GM23338 (cell line): ENCODE measurements around the gene CBX6. TPM values are rescaled to one million over a fixed set of nuclear protein-coding genes. Genes with fewer than 3 reads are reported as not detected.
A peak's percentile ranks its signal among the peaks of the same experiment; 100 is the strongest.
"Not testable (repeated sequence)": the region's sequence is repeated elsewhere in the genome, so short reads cannot be mapped to it uniquely, and the experiment has no call there.

Source experiments
- ATAC-seq: fragments of 200-7000 bp; cut with Tn5 transposase; 3 replicates; pipeline ENCODE4 v1.9.1; 2020
- DNase-seq: peaks from one replicate; pipeline ENCODE4 v3.0.0-alpha.2; 2015; ENCODE audit warnings: low spot score
- H2AFZ ChIP-seq: fragments of 200-600 bp; sonication (generic); 2 replicates; pipeline ENCODE4 v1.8.0; 2016; ENCODE audit warnings: antibody characterized with exemption, mild to moderate bottlenecking, moderate library complexity
- H3F3A ChIP-seq: fragments of 200-600 bp; sonication (generic); replicated peaks from 2 replicates; pipeline ENCODE4 v1.8.0; 2017; ENCODE audit warnings: antibody characterized with exemption, mixed run types, low read depth
- H3K27ac ChIP-seq: fragments of 200-600 bp; sonication (generic); 2 replicates; pipeline ENCODE4 v1.6.1; 2016; ENCODE audit warnings: low read depth
- H3K27me3 ChIP-seq: fragments of 200-600 bp; sonication (generic); 2 replicates; pipeline ENCODE4 v1.8.0; 2016; ENCODE audit warnings: mild to moderate bottlenecking, mixed run types, moderate library complexity; ENCODE audit not compliant: insufficient read depth
- H3K36me3 ChIP-seq: fragments of 200-600 bp; sonication (generic); 2 replicates; pipeline ENCODE4 v1.8.0; 2016; ENCODE audit warnings: mild to moderate bottlenecking; ENCODE audit not compliant: insufficient read depth
- H3K4me1 ChIP-seq: fragments of 200-600 bp; sonication (generic); 2 replicates; pipeline ENCODE4 v1.8.0; 2016; ENCODE audit warnings: mild to moderate bottlenecking, moderate library complexity; ENCODE audit not compliant: insufficient read depth
- H3K4me2 ChIP-seq: fragments of 200-600 bp; sonication (generic); 2 replicates; pipeline ENCODE4 v1.7.1; 2017; ENCODE audit warnings: mixed run types
- H3K4me3 ChIP-seq: fragments of 200-600 bp; sonication (generic); 2 replicates; pipeline ENCODE4 v1.6.1; 2016; ENCODE audit warnings: mixed run types
- H3K79me2 ChIP-seq: fragments of 200-600 bp; sonication (generic); replicated peaks from 2 replicates; pipeline ENCODE4 v1.8.0; 2017; ENCODE audit warnings: mild to moderate bottlenecking; ENCODE audit not compliant: insufficient read depth
- H3K9me2 ChIP-seq: fragments of 200-600 bp; sonication (generic); 2 replicates; pipeline ENCODE4 v1.8.0; 2017; ENCODE audit not compliant: insufficient read depth
- H4K20me1 ChIP-seq: fragments of 200-600 bp; sonication (generic); replicated peaks from 2 replicates; pipeline ENCODE4 v1.8.0; 2017; ENCODE audit warnings: mild to moderate bottlenecking; ENCODE audit not compliant: insufficient read depth
- H3K27ac Mint-ChIP-seq: 2 replicates; pipeline ENCODE4 v1.8.0; 2020; ENCODE audit warnings: inconsistent platforms, mild to moderate bottlenecking, moderate library complexity, mixed read lengths
- H3K27me3 Mint-ChIP-seq: 3 replicates; pipeline ENCODE4 v1.8.0; 2022; ENCODE audit warnings: low read depth, mild to moderate bottlenecking, moderate library complexity, mixed read lengths, inconsistent platforms; ENCODE audit not compliant: insufficient read depth, poor library complexity
- H3K36me3 Mint-ChIP-seq: 3 replicates; pipeline ENCODE4 v1.8.0; 2021; ENCODE audit warnings: low read depth, mild to moderate bottlenecking, inconsistent platforms, moderate library complexity, mixed read lengths
- H3K4me1 Mint-ChIP-seq: 3 replicates; pipeline ENCODE4 v1.8.0; 2020; ENCODE audit warnings: mild to moderate bottlenecking, inconsistent platforms, mixed read lengths
- H3K4me3 Mint-ChIP-seq: 3 replicates; pipeline ENCODE4 v1.8.0; 2021; ENCODE audit warnings: moderate library complexity, mild to moderate bottlenecking, inconsistent platforms, mixed read lengths
- H3K9me3 Mint-ChIP-seq: 3 replicates; pipeline ENCODE4 v1.8.0; 2020; ENCODE audit warnings: moderate library complexity, mild to moderate bottlenecking, inconsistent platforms, mixed read lengths
- CREB1 ChIP-seq: fragments of 250-450 bp; sonication (Bioruptor Pico); IDR thresholded peaks from 2 replicates; pipeline ENCODE4 v1.5.0; 2020; ENCODE audit warnings: low read depth, mild to moderate bottlenecking, moderate library complexity
- CTCF ChIP-seq, 2 experiments: fragments of 200-600 bp in 1 of 2; sonication (generic) in 1 of 2; conservative IDR thresholded peaks; 2 replicates each; pipeline versions ENCODE4 v1.5.1 to v1.6.1; 2016 to 2017; ENCODE audit warnings: antibody characterized with exemption in 2 of 2, low read depth in 2 of 2, mild to moderate bottlenecking in 2 of 2, moderate library complexity in 1 of 2
- ETS1 ChIP-seq: IDR thresholded peaks from 2 replicates; pipeline ENCODE4 v1.6.1; 2016; ENCODE audit warnings: antibody characterized with exemption
- EZH2 ChIP-seq: fragments of 200-600 bp; sonication (generic); IDR thresholded peaks from one replicate; pipeline ENCODE4 v1.8.0; 2017; ENCODE audit warnings: antibody characterized with exemption, mild to moderate bottlenecking, low read depth; ENCODE audit not compliant: unreplicated experiment
- JUNB ChIP-seq: IDR thresholded peaks from one replicate; pipeline ENCODE4 v1.6.1; 2016; ENCODE audit warnings: antibody characterized with exemption; ENCODE audit not compliant: unreplicated experiment
- ZNF114 ChIP-seq: fragments of 250-450 bp; sonication (Bioruptor Pico); IDR thresholded peaks from 2 replicates; pipeline ENCODE4 v1.5.0; 2020; ENCODE audit warnings: mild to moderate bottlenecking, moderate library complexity
- ZNF331 ChIP-seq: fragments of 250-450 bp; sonication (Bioruptor Pico); IDR thresholded peaks from 2 replicates; pipeline ENCODE4 v1.5.0; 2020; ENCODE audit warnings: low read depth, mild to moderate bottlenecking, moderate library complexity
- polyA plus RNA-seq: library from polyadenylated mRNA; unstranded; fragments of >200 nt; fragmentation: Nextera tagmentation; extraction: Ambion mirVana; gene quantifications from 2 replicates; pipeline ENCODE4 v1.2.1, GENCODE V29; 2016
- total RNA-seq: library from RNA; depleted of rRNA; stranded (reverse); fragments of >200 nt; shearing (Covaris generic); gene quantifications from 2 replicates; pipeline ENCODE4 v1.2.3, GENCODE V29; 2014

The CBX6 gene
- total and polyA plus RNA-seq, 2 experiments from 2014 or later: 18.5 to 23.0 TPM

- no peak for ATAC-seq
- Histone ChIP-seq H3K4me2 (no peak overlapping the region), H3K27me3 (no peaks in the 10 kb centered on the region), H4K20me1 (no peaks in the 10 kb centered on the region), H3K4me1 (no peaks in the 10 kb centered on the region), H3K27ac (no peak overlapping the region), H3K4me3 (no peak overlapping the region), H2AFZ (no peak overlapping the region), H3F3A (no peaks in the 10 kb centered on the region), H3K79me2 (no peaks in the 10 kb centered on the region), H3K9me2 (peaks cover 10% of the 10 kb centered on the region; the same call in 1 of the 2 replicates), H3K36me3 (no peaks in the 10 kb centered on the region)
- Mint-ChIP-seq H3K4me3 (no peak overlapping the region), H3K4me1 (no peaks in the 10 kb centered on the region), H3K27me3 (peaks cover 11% of the 10 kb centered on the region), H3K9me3 (peaks cover 60% of the 10 kb centered on the region), H3K36me3 (peaks cover 10% of the 10 kb centered on the region), H3K27ac (no peak overlapping the region)
- no peak for DNase-seq
- TF ChIP-seq ZNF114 (no peak), ETS1 (no peak), ZNF331 (no peak), CREB1 (CRISPR knock-in tag) (no peak), EZH2 (no peak), CTCF (conservative IDR thresholded peaks at IDR 0.05; ENCODE audit: low read depth in 2 of 2) (no peak)
Observed at GRCh38 chr22:38907767-38908166, 35.8 kb upstream of the CBX6 start.

- Histone ChIP-seq H3K4me1 (no peaks in the 10 kb centered on the region), H3K36me3 (no peaks in the 10 kb centered on the region), H2AFZ (no peak overlapping the region), H3K79me2 (no peaks in the 10 kb centered on the region), H3K27ac (no peak overlapping the region), H3K4me3 (no peak overlapping the region), H3K4me2 (no peak overlapping the region), H4K20me1 (no peaks in the 10 kb centered on the region), H3K9me2 (peaks cover 10% of the 10 kb centered on the region; the same call in 1 of the 2 replicates), H3F3A (no peaks in the 10 kb centered on the region), H3K27me3 (no peaks in the 10 kb centered on the region)
- H3K27me3 Mint-ChIP-seq: peaks cover 11% of the 10 kb centered on the region
- DNase-seq (no peak), ATAC-seq (no peak)
- no peak for TF ChIP-seq JUNB
- peaks cover 64% of the 10 kb centered on the region for H3K9me3 Mint-ChIP-seq
- no peak overlapping the region for H3K4me3 Mint-ChIP-seq
- H3K4me1 Mint-ChIP-seq: no peaks in the 10 kb centered on the region
- H3K27ac Mint-ChIP-seq: no peak overlapping the region
- peaks cover 10% of the 10 kb centered on the region for H3K36me3 Mint-ChIP-seq
Observed at GRCh38 chr22:38906052-38906451, 34.0 kb upstream of the CBX6 start.

GRCh38 chr22:38904052-38904617 is 32.1 kb upstream of the CBX6 start:
- not testable (repeated sequence) for H3K4me3 ChIP-seq, H3K79me2 ChIP-seq, H3K27me3 Mint-ChIP-seq, H4K20me1 ChIP-seq, H3K9me2 ChIP-seq, H3K27ac Mint-ChIP-seq, ATAC-seq, H3K27me3 ChIP-seq, H3K4me2 ChIP-seq, H3K27ac ChIP-seq, H3K36me3 ChIP-seq, H2AFZ ChIP-seq, H3K4me1 ChIP-seq, H3K4me3 Mint-ChIP-seq, H3F3A ChIP-seq, H3K4me1 Mint-ChIP-seq
- Mint-ChIP-seq H3K9me3 (peaks cover 62% of the 10 kb centered on the region), H3K36me3 (peaks cover 14% of the 10 kb centered on the region)
- peak; percentile 63 for DNase-seq
